Body of pancreas (tissue), 4 donors: ENCODE measurements around the gene SLC4A7. TPM values are rescaled to one million over a fixed set of nuclear protein-coding genes. Genes with fewer than 3 reads are reported as not detected.

Experiments used
- ATAC-seq: fragments of 150-250 bp; one replicate; pipeline ENCODE4 v1.9.1; 2016
- DNase-seq, 4 donors: peaks; one replicate each; pipeline ENCODE4 v3.0.0-alpha.2; 2019
- H3K27ac ChIP-seq, 4 donors: fragments of 200-600 bp; sonication (generic); 1 replicate in 3 of 4; 2 replicates in 1 of 4; pipeline versions ENCODE4 v1.5.1 to v1.6.1; 2016 to 2019; ENCODE audit warnings: mild to moderate bottlenecking in 1 of 4, mixed read lengths in 1 of 4, moderate library complexity in 1 of 4
- H3K27me3 ChIP-seq, 2 donors: fragments of 200-600 bp; sonication (generic); one replicate each; pipeline ENCODE4 v1.6.0; 2016; ENCODE audit warnings: mild to moderate bottlenecking in 1 of 2
- H3K36me3 ChIP-seq, 2 donors: fragments of 200-600 bp; sonication (generic); replicated peaks in 1 of 2; 2 replicates each; pipeline ENCODE4 v1.5.1; 2016; ENCODE audit warnings: low read depth in 2 of 2; ENCODE audit not compliant: insufficient read depth in 1 of 2
- H3K4me1 ChIP-seq: fragments of 200-600 bp; sonication (generic); one replicate; pipeline ENCODE4 v1.6.0; 2016
- H3K4me3 ChIP-seq, 2 donors: fragments of 200-600 bp; sonication (generic); 1 replicate in 1 of 2; 2 replicates in 1 of 2; pipeline ENCODE4 v1.5.1; 2016 to 2019
- H3K9me3 ChIP-seq, 3 donors: fragments of 200-600 bp; sonication (generic); 1 replicate in 2 of 3; 2 replicates in 1 of 3; pipeline ENCODE4 v1.5.1; 2016
- POLR2A ChIP-seq, 3 donors: fragments of 450-650 bp; IDR thresholded peaks; one replicate each; pipeline ENCODE4 v1.6.1; 2016; ENCODE audit warnings: antibody characterized with exemption in 3 of 3, mild to moderate bottlenecking in 2 of 3
- WGBS, 2 donors: methylation state at CpG; one replicate each; pipeline ENCODE4 v1.1.5; 2017; 5-methylcytosine and 5-hydroxymethylcytosine counted together
- intact Hi-C: fragments of 100-400 bp; cut with DNase I; formaldehyde crosslinking; loops from one replicate; pipeline ENCODE4 v1.15.1; 2023
- total RNA-seq, 2 donors: library from RNA; depleted of rRNA; stranded (reverse); fragments of >200 nt; gene quantifications; one replicate each; pipeline ENCODE4 v1.1.0, GENCODE V29; 2016
- TF ChIP-seq, protein P1 (sequence below), 7 experiments: fragments of 450-650 bp in 4 of 7; fragments of 200-600 bp in 3 of 7; sonication (generic) in 3 of 7; IDR thresholded peaks; one replicate each; pipeline ENCODE4 v1.5.1; 2016 to 2019; ENCODE audit warnings: antibody characterized with exemption in 7 of 7

The SLC4A7 gene
- total RNA-seq, 2 donors from 2014 or later: 10.1 to 12.9 TPM

DNA sequence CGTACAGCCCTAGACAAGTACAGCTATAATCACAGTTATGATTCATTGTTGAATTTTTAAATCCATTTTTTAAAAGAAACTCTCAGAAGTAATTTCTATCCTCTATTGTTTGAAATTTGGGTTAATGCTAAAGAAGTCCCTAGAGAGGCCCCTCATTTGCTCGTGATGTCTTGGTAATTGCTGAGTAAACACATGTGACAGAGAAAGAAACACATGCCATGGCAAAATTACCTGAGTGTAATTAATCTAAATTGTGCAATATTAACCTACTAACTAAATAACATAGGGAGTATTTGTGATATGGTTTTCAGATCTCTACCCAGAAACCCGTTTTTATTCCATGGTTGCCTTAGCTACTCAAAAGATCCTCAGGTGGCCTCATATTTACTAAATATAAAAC lies 125.8 kb downstream of the SLC4A7 start:
- intact Hi-C loops: no loop called here
- no peak overlapping the region for H3K4me3 ChIP-seq
- ATAC-seq (no peak), DNase-seq (no peak)
- H3K27me3 ChIP-seq: no peaks in the 10 kb centered on the region
- H3K4me1 ChIP-seq: peaks cover 23% of the 10 kb centered on the region
- WGBS, 2 donors: 34 to 35% methylated on average over 3 of the region's 3 CpGs
- no peaks in the 10 kb centered on the region for H3K9me3 ChIP-seq
- no peaks in the 10 kb centered on the region for H3K36me3 ChIP-seq
- TF ChIP-seq, protein P1, sequence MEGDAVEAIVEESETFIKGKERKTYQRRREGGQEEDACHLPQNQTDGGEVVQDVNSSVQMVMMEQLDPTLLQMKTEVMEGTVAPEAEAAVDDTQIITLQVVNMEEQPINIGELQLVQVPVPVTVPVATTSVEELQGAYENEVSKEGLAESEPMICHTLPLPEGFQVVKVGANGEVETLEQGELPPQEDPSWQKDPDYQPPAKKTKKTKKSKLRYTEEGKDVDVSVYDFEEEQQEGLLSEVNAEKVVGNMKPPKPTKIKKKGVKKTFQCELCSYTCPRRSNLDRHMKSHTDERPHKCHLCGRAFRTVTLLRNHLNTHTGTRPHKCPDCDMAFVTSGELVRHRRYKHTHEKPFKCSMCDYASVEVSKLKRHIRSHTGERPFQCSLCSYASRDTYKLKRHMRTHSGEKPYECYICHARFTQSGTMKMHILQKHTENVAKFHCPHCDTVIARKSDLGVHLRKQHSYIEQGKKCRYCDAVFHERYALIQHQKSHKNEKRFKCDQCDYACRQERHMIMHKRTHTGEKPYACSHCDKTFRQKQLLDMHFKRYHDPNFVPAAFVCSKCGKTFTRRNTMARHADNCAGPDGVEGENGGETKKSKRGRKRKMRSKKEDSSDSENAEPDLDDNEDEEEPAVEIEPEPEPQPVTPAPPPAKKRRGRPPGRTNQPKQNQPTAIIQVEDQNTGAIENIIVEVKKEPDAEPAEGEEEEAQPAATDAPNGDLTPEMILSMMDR (IDR thresholded peaks at IDR 0.05): no peak
- no peak for TF ChIP-seq POLR2A (IDR thresholded peaks at IDR 0.05)
- H3K27ac ChIP-seq: peak overlapping the region in 1 of 4 donors; percentile 35

- 11 to 18% methylated on average over 1 of the region's 1 CpG for WGBS, 2 donors
- no peak overlapping the region for H3K27ac ChIP-seq
Observed at GRCh38 chr3:27357665-27358258, 126.4 kb downstream of the SLC4A7 start.

GRCh38 chr3:27356976-27357375 lies 127.2 kb downstream of the SLC4A7 start:
- Histone ChIP-seq H3K4me3 (no peak overlapping the region), H3K27ac (no peak overlapping the region), H3K9me3 (no peaks in the 10 kb centered on the region), H3K4me1 (peaks cover 23% of the 10 kb centered on the region), H3K27me3 (no peaks in the 10 kb centered on the region), H3K36me3 (no peaks in the 10 kb centered on the region)
- no peak for DNase-seq
- ATAC-seq: no peak
- intact Hi-C loops: no loop called here
- no peak for TF ChIP-seq POLR2A (IDR thresholded peaks at IDR 0.05)
- TF ChIP-seq, protein P1 (IDR thresholded peaks at IDR 0.05): no peak
- 63 to 64% methylated on average over 3 of the region's 3 CpGs for WGBS, 2 donors

More at GRCh38 chr3:27357665-27358258, 126.4 kb downstream of the SLC4A7 start:
- ATAC-seq: peak; percentile 60
- Histone ChIP-seq H3K36me3 (no peaks in the 10 kb centered on the region), H3K27me3 (no peaks in the 10 kb centered on the region), H3K4me3 (no peak overlapping the region), H3K9me3 (no peaks in the 10 kb centered on the region), H3K4me1 (peaks cover 23% of the 10 kb centered on the region)
- peak; percentile 42 to 61 (median 54) for DNase-seq
- intact Hi-C loops: no loop called here
- TF ChIP-seq, protein P1 (IDR thresholded peaks at IDR 0.05): peak in 6 of 7 experiments; percentile 30 to 56 (median 48)
- TF ChIP-seq POLR2A (IDR thresholded peaks at IDR 0.05): no peak

- 68 to 78% methylated on average over 4 of the region's 4 CpGs for WGBS, 2 donors
- ATAC-seq (no peak), DNase-seq (no peak)
Observed at GRCh38 chr3:27354588-27355203, 129.5 kb downstream of the SLC4A7 start.

More at GRCh38 chr3:27354588-27355203, 129.5 kb downstream of the SLC4A7 start:
- no peak overlapping the region for H3K4me3 ChIP-seq
- no peaks in the 10 kb centered on the region for H3K36me3 ChIP-seq
- no peaks in the 10 kb centered on the region for H3K9me3 ChIP-seq
- TF ChIP-seq POLR2A (IDR thresholded peaks at IDR 0.05): no peak
- TF ChIP-seq, protein P1 (IDR thresholded peaks at IDR 0.05): no peak
- H3K27me3 ChIP-seq: no peaks in the 10 kb centered on the region
- H3K4me1 ChIP-seq: peaks cover 12% of the 10 kb centered on the region
- H3K27ac ChIP-seq: no peak overlapping the region
- intact Hi-C loops: no loop called here
